GM18951 (cell line): ENCODE results near the gene ZSCAN22.
"Not testable (repeated sequence)": the region's sequence is repeated elsewhere in the genome, so short reads cannot be mapped to it uniquely, and the experiment has no call there.

Source experiments
- POLR2A ChIP-seq: IDR thresholded peaks from 4 replicates; pipeline ENCODE4 v1.6.1; 2011; ENCODE audit warnings: mild to moderate bottlenecking; ENCODE audit not compliant: insufficient read length, insufficient read depth; ENCODE audit errors: extremely low read depth
- in situ Hi-C: fragments of 300-500 bp; cut with MboI; formaldehyde crosslinking; loops from one replicate; pipeline ENCODE4 v1.12.0; 2022; ENCODE audit warnings: low sequenced_read_pairs, mixed read lengths, inconsistent platforms; ENCODE audit not compliant: unreplicated experiment

ZSCAN22 gene

DNA sequence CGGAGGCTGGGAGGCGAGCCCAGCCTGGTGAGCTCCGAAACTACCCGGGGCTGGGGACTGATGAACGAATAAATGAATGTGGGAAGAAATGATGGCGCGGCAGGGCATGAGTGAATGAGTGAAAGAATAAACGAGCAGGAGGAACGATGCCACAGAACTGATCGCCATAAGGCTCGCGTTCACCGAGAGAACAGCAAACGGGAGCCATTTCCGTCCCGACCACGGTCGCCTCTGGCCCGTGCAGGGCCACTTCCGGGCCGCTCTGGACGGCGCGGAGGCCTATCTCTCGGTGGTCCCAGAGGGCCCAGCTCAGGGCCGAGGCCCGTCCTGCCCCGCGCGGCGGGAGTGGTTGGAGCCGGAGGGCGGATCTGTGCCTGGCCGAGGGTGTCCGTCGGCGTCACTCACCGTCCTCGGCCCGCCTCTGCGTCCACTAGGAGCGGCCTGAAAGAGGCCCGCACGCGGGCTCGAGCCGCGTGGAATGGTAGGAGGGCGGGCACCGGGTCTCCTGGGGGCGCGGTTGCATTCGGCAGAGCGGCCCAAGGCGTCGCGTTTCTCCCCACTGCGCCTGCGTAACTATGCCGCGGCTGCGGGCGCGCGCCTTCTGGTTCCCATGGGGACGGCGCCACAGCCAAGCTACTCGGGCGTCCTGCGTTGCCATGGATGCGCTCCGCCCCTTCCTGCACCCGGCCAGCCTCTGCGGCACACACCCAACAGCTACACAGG, 35.6 kb downstream of the ZSCAN22 start, which contains the start of gene ZNF497:
TSS of gene ZNF497 (minus strand) at position 480 of the 723 bp plus-strand sequence. CDS start 5,116 bp downstream, outside the sequence.
- peak; percentile 84 for TF ChIP-seq POLR2A
- in situ Hi-C loops, result no loop called here

- in situ Hi-C loops, result no loop called here
These were observed 37.4 kb downstream of the ZSCAN22 start for GRCh38 chr19:58364146-58364545.

DNA sequence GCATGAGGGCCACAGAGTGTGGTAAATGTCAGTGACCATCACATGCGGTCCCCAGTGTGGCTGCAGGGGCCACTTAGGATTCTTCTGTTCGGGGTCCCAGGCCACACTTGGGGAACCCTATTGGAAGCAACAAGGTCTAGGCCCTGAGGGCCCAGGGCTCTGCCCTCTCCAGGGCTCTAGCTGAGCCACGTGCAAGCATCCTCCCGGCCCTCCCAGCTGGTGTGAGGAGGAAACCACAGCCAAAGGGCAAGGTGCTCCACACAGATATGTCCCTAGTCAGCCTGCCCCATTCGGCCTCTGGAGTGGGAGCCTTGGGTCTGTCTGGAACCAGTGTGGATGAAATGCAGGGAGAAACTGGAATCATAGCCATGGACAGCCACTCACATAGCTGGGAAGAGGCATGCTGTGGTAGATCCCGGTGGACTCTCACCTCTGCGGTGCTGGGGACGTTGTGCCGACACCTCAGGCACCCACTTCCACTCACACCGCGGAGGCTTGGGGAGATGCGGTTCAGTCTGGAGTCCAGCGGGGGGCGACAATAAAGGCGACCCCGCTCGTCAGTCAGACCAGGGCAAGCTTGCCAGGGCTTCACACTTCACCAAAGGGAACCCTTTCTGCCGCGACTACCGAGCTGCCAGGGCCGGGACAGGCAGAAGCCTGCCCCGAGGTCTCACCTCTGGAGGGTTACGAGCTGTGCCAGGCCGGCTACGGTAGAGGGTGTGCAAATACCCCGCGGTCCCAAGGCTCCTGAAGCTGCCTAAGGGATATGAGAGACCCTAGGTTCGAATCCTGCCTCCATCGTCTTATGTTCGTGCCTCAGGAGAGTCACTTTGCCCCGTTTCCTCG, 40.0 kb downstream of the ZSCAN22 start:
- no peak for TF ChIP-seq POLR2A
- in situ Hi-C loops, result no loop called here

More at GRCh38 chr19:58364146-58364545, 37.4 kb downstream of the ZSCAN22 start:
- no peak for TF ChIP-seq POLR2A

DNA sequence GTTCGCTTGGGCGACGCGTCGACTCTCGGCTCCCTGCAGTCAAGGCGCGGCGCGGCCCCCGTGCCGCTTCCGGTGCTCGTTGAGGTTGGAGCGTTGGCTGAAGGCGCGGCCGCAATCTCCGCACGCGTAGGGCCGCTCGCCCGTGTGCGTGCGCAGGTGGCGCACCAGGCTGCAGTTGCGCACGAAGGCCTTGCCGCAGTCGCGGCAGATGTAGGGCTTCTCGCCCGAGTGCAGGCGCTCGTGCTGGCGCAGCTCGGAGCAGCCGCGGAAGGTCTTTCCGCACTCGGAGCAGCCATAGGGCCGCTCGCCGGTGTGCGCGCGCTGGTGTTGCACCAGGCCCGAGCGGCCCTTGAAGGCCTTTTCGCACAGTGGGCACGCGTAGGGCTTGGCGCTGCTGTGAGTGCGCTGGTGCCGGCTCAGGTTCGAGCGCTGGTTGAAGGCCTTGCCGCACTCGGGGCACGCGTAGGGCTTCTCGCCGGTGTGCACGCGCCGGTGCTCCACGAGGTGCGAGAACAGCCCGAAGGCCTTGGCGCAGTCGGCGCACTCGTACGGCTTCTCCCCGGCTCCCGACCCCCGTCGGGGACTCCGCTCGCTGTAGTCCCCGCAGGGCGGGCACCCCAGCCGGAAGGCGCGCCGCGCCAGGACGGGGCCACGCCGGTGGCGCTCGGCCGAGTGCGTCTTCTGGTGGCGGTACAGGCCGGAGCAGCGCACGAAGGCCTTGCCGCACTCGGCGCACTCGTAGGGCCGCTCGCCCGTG, 41.1 kb downstream of the ZSCAN22 start:
- TF ChIP-seq POLR2A, result no peak
- in situ Hi-C loops, result no loop called here

- in situ Hi-C loops, result no loop called here
- TF ChIP-seq POLR2A, result no peak
These were observed 42.0 kb downstream of the ZSCAN22 start for GRCh38 chr19:58368561-58369360.

DNA sequence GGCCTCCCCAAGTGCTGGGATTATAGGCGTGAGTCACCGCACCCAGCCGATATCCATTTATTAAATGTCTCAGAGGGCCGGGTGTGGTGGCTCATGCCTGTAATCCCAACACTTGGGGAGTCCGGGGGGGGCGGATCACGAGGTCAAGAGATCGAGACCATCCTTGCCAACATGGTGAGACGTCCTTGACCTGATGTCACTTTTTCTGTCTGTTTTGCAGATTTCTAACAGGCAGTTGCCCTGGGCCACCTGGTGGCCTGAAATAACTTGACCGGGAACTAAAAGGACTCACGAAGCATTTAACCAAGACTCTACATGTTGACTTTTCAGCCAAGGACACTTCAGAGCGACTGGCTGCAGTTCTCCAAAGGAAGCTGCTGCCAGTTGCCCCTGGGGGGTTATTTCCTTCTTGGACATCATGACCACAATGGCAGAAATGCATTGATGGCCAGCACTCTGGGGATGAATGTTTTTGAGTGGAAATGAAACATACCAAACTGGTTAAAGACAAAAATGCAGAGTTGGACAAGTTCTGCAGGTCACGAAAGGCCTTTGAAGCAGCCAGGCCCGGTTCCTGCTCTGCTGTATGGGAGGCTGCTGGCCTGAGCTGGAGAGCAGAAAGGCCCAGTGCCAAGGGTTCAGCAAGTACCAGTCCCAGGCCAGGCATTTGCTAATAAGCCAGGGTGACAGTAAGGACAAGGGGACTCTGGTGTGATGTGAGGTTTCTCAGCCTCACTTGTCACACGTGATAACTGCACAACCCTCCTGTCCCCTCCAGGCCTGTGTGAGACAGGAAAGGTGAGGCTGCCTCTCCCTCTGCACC, 45.7 kb downstream of the ZSCAN22 start:
- no peak for TF ChIP-seq POLR2A
- in situ Hi-C loops, result no loop called here

- no peak for TF ChIP-seq POLR2A
- in situ Hi-C loops, result no loop called here
These were observed 47.4 kb downstream of the ZSCAN22 start for GRCh38 chr19:58374200-58374599.

DNA sequence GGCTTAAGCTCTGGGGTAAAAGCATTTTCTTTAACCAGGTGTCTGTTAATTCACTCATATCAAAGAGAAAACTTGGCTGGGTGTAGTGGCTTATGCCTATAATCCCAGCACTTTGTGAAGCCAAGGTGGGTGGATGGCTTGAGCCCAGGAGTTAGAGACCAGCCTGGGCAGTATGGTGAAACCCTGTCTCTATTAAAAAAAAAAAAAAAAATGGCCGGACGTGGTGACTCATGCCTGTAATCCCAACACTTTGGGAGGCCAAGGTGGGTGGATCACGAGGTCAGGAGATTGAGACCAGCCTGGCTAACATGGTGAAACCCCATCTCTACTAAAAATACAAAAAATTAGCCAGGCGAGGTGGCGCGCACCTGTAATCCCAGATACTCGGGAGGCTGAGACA, 49.9 kb downstream of the ZSCAN22 start:
- in situ Hi-C loops, result not testable (repeated sequence)

DNA sequence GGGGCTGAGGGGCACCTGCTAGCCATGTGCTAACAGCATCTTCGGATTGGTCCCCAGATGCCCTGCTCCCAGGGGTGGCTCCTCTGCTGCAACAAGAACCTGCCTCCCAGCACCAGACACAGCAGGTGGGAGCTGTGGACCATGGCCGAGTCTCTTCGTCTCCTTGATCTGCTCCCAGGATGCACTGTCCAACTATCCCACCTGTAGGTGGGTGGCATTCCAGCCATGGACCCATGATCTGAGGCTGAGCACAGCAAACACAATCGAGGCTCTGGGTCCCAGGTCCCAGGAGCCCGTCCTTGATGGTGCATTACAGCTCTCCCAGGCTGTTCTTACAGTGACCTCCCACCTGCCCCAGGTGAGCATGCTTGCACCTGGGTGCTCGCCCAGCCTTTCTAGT, 52.5 kb downstream of the ZSCAN22 start:
- in situ Hi-C loops, result no loop called here
- TF ChIP-seq POLR2A, result no peak

GRCh38 chr19:58380037-58380661, 53.4 kb downstream of the ZSCAN22 start:
- in situ Hi-C loops, result no loop called here

DNA sequence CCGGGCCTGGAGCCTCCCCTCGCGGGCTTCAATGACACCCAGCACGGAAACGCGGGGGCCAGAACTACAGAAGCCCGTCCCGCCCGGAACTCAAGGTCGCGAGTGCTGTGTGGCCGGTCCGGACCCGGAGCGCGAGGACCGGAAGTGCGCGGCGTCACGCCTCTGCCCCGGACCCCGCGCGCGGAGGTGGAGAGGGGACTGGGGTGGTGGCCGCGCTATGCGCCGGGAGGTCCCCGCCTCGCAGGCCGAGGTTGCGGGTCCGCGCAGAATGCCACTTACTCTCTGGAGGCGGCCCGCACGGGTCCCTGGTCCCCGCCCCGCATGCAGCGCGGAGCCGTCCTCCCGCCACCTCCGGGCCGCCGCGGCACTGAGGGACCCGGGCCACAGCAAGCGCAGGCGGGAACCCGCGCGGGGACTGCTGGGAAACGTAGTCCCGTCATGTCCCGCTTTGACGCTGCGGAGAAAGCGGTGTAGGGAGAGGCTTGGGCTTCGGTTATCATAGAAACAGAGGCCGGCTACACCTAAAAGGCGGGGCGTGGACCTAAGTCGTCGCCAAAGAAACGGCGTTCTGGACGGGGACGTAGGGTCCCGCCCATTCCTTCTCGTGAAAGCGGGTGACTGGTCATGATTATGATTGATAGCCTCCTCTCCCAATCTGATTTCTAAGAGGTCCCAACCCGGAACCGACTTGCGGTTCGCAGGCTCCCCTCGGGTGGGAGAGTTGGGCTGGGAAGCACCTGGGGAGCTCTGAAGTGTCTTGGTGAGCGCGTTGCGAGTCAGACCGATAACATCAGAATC, 54.1 kb downstream of the ZSCAN22 start, which contains the start of gene ZNF837:
TSS of gene ZNF837 (minus strand) at position 369 of the 798 bp plus-strand sequence. CDS start 11,698 bp downstream, outside the sequence.
- in situ Hi-C loops, result no loop called here
- peak; percentile 86 for TF ChIP-seq POLR2A

More at GRCh38 chr19:58380037-58380661, 53.4 kb downstream of the ZSCAN22 start:
- no peak for TF ChIP-seq POLR2A
